Colon (tissue), 2 donors: ENCODE measurements around the gene ADCY7.

Experiments
- FAIRE-seq: peaks from 2 replicates; lab custom pipeline; 2012; peaks lifted over from hg19 to GRCh38; lab: Jason Lieb, UNC
- donor health status: control.
- donor health status: control.

ADCY7 gene

GRCh38 chr16:50248845-50249244, 17.5 kb upstream of the ADCY7 start:
- no peak for FAIRE-seq

- FAIRE-seq, result no peak
Measured at GRCh38 chr16:50251375-50252081, 14.8 kb upstream of the ADCY7 start.

GRCh38 chr16:50252082-50252611, 14.2 kb upstream of the ADCY7 start:
- FAIRE-seq, result no peak

GRCh38 chr16:50252874-50253513, 13.4 kb upstream of the ADCY7 start:
- FAIRE-seq, result no peak

GRCh38 chr16:50253514-50253910, 12.8 kb upstream of the ADCY7 start:
- no peak for FAIRE-seq

DNA sequence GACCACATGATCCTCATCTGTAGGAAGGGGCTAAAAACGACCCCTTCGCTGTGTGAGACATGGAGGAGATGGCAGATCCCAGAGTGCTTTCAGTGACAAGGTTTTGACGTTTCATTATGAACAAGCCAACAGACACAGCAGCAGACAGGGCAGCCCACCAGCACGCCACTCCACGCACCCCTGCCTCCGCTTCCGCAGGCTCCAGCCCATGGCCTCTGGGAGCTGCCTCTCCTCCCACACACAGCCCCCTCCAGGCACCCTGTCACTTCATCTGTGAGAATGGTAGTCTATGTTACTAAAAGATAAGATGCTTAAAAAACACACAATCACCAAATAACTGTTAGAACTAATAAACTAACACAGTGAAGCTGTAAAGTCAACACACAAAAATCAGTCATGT, 12.3 kb upstream of the ADCY7 start:
- FAIRE-seq, result no peak

DNA sequence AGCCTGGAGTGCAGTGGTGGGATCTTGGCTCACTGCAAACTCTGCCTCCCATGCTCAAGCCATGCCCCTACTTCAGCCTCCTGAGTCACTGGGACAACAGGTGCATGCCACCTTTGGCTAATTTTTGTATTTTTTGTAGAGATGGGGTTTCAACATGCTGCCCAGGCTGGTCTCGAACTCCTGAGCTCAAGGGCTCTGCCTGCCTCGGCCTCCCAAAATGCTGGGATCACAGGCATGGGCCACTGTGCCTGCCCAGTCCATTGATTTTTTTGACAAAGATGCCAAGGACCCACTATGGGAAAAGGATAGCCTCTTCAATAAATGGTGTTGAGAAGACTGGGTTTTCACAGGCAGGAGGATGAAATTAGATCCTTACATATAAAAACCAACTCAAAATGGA, 10.8 kb upstream of the ADCY7 start:
- FAIRE-seq, result no peak

GRCh38 chr16:50256604-50257003, 9.7 kb upstream of the ADCY7 start:
- FAIRE-seq, result no peak

DNA sequence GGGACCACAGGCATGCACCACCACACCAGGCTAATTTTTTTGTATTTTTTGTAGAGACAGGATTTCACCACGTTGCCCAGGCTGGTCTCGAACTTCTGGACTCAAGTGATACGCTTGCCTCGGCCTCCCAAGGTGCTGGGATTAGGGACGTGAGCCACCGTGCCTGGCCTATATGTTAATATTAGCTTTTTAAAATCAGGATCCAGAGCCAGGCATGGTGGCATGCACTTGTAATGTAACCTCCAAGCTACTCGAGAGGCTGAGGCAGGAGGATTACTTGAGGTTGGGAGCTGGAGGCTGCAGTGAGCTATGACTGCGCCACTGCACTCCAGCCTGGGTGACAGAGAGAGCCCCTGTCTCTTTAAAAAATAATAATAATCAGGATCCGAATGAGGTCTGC, 8.5 kb upstream of the ADCY7 start:
- FAIRE-seq, result no peak

DNA sequence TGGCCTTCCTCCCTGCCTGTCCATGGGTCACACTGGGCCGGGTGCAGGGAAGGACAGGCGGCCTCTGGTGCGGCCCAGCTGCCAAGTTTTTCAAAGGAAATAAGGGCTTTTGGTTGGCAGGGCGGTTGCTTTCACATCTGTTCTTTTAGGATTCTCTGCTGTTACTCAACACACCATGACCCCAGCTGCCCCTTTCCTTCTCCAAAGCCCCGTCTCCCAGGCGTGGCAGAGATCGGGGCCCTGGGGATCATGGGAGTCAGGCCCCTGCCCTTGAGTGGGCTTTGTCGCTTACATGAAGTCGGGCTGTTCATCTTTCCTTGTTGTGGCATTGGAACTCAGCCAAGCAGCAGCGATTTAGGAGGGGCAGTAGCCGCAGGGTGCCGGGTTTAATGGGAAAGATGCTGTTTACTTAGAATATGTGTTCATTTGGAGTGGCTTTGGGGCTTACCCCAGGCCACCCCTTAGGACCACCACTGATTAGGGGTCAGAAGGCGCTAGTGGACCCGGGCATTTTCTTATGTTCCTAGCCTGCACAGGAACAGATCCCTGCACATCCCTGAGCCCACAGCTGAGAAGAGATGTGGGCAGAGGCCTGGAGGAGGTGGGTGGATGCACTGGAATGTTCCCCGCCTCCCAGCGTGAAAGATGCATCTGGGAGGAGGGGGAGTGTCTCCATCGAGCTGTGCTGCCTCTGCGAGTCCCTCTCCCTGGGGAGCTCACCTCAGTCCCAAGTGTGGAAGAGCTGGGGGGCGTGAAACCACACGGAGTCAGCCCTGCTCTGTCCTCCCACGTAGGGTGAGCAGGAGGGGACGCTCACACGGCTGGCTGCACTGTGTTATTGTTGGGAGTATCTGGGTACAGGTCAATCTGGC, 6.8 kb upstream of the ADCY7 start:
- FAIRE-seq, result no peak

DNA sequence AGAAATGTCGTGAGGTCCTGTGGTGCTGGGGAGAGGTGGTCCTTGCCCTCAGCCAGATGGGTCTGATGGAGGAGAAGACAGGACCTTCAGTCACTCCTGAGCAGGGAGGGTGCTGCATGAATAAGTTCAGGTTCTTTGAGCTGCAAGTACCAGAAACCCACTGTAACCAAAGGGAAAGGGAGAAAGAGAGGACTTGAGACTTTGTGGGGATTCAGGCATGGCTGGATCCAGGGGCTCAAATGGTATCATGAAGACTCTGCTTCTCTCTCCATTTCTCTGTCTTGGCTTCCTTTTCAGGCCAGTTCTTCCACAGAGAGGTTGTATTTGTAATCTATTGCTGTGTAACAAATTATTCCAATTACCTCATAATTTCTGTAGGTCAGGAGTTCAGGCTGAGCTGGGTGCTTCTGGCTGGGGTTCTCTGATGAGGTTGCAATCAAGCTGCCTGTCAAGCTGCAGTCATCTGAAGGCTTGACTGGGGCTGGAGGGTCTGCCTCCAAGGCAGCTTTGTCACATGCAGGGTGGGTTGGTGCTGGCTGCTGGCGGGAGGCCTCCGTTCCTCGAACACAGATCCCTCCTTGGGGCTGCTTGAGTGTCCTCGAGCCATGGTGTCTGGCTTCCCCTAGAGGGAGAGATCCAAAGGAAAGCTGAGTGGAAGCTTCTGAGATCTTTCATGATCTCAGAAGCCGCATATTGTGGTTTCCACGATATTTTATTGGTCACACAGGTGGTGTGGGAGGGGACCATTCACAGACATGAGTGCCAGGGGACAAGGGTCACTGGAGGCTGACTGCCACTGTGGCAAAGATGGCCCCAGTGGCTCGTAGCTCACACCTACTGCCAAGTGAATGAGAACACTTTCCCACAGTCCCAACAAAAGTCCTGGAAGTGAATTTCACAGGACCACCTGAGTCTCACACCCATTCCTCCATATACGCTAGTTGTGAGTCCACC, 5.9 kb upstream of the ADCY7 start:
- FAIRE-seq, result no peak

GRCh38 chr16:50261160-50261706, 5.1 kb upstream of the ADCY7 start:
- no peak for FAIRE-seq

- FAIRE-seq, result no peak
Measured at GRCh38 chr16:50261707-50262235, 4.6 kb upstream of the ADCY7 start.

GRCh38 chr16:50263060-50263909, 3.1 kb upstream of the ADCY7 start:
- no peak for FAIRE-seq

- no peak for FAIRE-seq
Measured at GRCh38 chr16:50263940-50264929, 2.1 kb upstream of the ADCY7 start.

DNA sequence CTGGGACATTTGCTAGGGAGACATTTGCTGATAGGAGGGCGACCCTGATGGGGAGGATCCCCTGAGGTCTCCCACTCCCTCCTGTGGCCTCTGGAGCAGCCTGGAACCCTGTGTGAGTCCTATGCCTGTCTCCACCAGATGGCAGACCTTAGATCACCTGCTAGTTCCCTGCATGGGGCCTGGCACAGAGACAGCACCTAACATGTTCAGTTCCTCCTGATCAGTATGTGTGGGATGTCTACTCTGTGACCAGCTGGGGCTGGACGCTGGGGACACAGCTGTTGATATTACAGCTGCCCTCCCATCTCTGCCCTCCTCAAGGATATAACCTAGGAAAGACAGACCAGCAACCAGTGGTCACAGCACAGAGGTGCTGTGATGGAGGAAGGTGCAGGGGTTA, 1.1 kb upstream of the ADCY7 start:
- FAIRE-seq, result no peak

DNA sequence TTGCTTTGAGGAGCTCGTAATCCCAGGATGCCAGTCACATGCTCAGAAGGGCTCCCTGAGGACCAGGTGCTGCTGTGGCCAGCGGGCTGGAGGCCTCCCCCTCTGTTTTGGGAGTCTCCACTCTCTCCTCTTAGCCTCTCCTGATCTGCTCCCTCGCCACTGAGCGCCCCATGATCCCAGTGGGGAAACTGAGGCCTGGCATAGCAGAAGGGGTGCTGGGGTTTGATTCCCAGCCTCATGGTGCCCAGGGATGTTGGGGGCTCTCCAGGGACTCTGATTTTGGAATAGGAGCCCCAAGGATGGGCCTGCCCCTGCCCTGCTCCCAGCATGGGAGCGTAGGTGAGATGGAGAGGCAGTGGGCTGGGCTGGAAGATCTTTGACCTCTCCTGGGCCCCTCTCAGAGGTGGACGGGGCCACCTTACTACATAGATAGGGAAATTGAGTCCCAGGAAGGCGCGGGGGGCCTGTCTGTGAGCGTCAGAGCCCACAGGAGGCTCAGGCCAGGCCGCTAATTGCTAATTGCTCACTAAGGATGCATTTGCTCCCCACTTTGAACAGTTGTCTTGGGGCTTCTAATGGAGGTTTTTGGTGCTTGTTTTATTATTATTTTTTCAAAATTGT, 525 bp upstream of the ADCY7 start:
- no peak for FAIRE-seq

GRCh38 chr16:50267151-50267631, 840 bp downstream of the ADCY7 start:
- no peak for FAIRE-seq
